GM23338 (cell line): Measurements from ENCODE around the gene SOD1. TPM values are rescaled to one million over a fixed set of nuclear protein-coding genes. Genes with fewer than 3 reads are reported as not detected.
"Not testable (repeated sequence)": the region's sequence is repeated elsewhere in the genome, so short reads cannot be mapped to it uniquely, and the experiment has no call there.

ENCODE experiments used
- ATAC-seq: fragments of 200-7000 bp; cut with Tn5 transposase; 3 replicates; pipeline ENCODE4 v1.9.1; 2020
- DNase-seq: peaks from one replicate; pipeline ENCODE4 v3.0.0-alpha.2; 2015; ENCODE audit warnings: low spot score
- H2AFZ ChIP-seq: fragments of 200-600 bp; sonication (generic); 2 replicates; pipeline ENCODE4 v1.8.0; 2016; ENCODE audit warnings: antibody characterized with exemption, mild to moderate bottlenecking, moderate library complexity
- H3F3A ChIP-seq: fragments of 200-600 bp; sonication (generic); replicated peaks from 2 replicates; pipeline ENCODE4 v1.8.0; 2017; ENCODE audit warnings: antibody characterized with exemption, mixed run types, low read depth
- H3K27ac ChIP-seq: fragments of 200-600 bp; sonication (generic); 2 replicates; pipeline ENCODE4 v1.6.1; 2016; ENCODE audit warnings: low read depth
- H3K27me3 ChIP-seq: fragments of 200-600 bp; sonication (generic); 2 replicates; pipeline ENCODE4 v1.8.0; 2016; ENCODE audit warnings: mild to moderate bottlenecking, mixed run types, moderate library complexity; ENCODE audit not compliant: insufficient read depth
- H3K36me3 ChIP-seq: fragments of 200-600 bp; sonication (generic); 2 replicates; pipeline ENCODE4 v1.8.0; 2016; ENCODE audit warnings: mild to moderate bottlenecking; ENCODE audit not compliant: insufficient read depth
- H3K4me1 ChIP-seq: fragments of 200-600 bp; sonication (generic); 2 replicates; pipeline ENCODE4 v1.8.0; 2016; ENCODE audit warnings: mild to moderate bottlenecking, moderate library complexity; ENCODE audit not compliant: insufficient read depth
- H3K4me2 ChIP-seq: fragments of 200-600 bp; sonication (generic); 2 replicates; pipeline ENCODE4 v1.7.1; 2017; ENCODE audit warnings: mixed run types
- H3K4me3 ChIP-seq: fragments of 200-600 bp; sonication (generic); 2 replicates; pipeline ENCODE4 v1.6.1; 2016; ENCODE audit warnings: mixed run types
- H3K79me2 ChIP-seq: fragments of 200-600 bp; sonication (generic); replicated peaks from 2 replicates; pipeline ENCODE4 v1.8.0; 2017; ENCODE audit warnings: mild to moderate bottlenecking; ENCODE audit not compliant: insufficient read depth
- H3K9me2 ChIP-seq: fragments of 200-600 bp; sonication (generic); 2 replicates; pipeline ENCODE4 v1.8.0; 2017; ENCODE audit not compliant: insufficient read depth
- H4K20me1 ChIP-seq: fragments of 200-600 bp; sonication (generic); replicated peaks from 2 replicates; pipeline ENCODE4 v1.8.0; 2017; ENCODE audit warnings: mild to moderate bottlenecking; ENCODE audit not compliant: insufficient read depth
- H3K27ac Mint-ChIP-seq: 2 replicates; pipeline ENCODE4 v1.8.0; 2020; ENCODE audit warnings: inconsistent platforms, mild to moderate bottlenecking, moderate library complexity, mixed read lengths
- H3K27me3 Mint-ChIP-seq: 3 replicates; pipeline ENCODE4 v1.8.0; 2022; ENCODE audit warnings: low read depth, mild to moderate bottlenecking, moderate library complexity, mixed read lengths, inconsistent platforms; ENCODE audit not compliant: insufficient read depth, poor library complexity
- H3K36me3 Mint-ChIP-seq: 3 replicates; pipeline ENCODE4 v1.8.0; 2021; ENCODE audit warnings: low read depth, mild to moderate bottlenecking, inconsistent platforms, moderate library complexity, mixed read lengths
- H3K4me1 Mint-ChIP-seq: 3 replicates; pipeline ENCODE4 v1.8.0; 2020; ENCODE audit warnings: mild to moderate bottlenecking, inconsistent platforms, mixed read lengths
- H3K4me3 Mint-ChIP-seq: 3 replicates; pipeline ENCODE4 v1.8.0; 2021; ENCODE audit warnings: moderate library complexity, mild to moderate bottlenecking, inconsistent platforms, mixed read lengths
- H3K9me3 Mint-ChIP-seq: 3 replicates; pipeline ENCODE4 v1.8.0; 2020; ENCODE audit warnings: moderate library complexity, mild to moderate bottlenecking, inconsistent platforms, mixed read lengths
- ETS1 ChIP-seq: IDR thresholded peaks from 2 replicates; pipeline ENCODE4 v1.6.1; 2016; ENCODE audit warnings: antibody characterized with exemption
- EZH2 ChIP-seq: fragments of 200-600 bp; sonication (generic); IDR thresholded peaks from one replicate; pipeline ENCODE4 v1.8.0; 2017; ENCODE audit warnings: antibody characterized with exemption, mild to moderate bottlenecking, low read depth; ENCODE audit not compliant: unreplicated experiment
- EZH2phosphoT487 ChIP-seq: fragments of 200-600 bp; sonication (generic); IDR thresholded peaks from one replicate; pipeline ENCODE4 v1.8.1; 2018; ENCODE audit warnings: antibody characterized with exemption; ENCODE audit not compliant: unreplicated experiment
- JUNB ChIP-seq: IDR thresholded peaks from one replicate; pipeline ENCODE4 v1.6.1; 2016; ENCODE audit warnings: antibody characterized with exemption; ENCODE audit not compliant: unreplicated experiment
- NANOG ChIP-seq: IDR thresholded peaks from 2 replicates; pipeline ENCODE4 v1.6.1; 2016; ENCODE audit warnings: antibody characterized with exemption, borderline replicate concordance
- POLR2AphosphoS5 ChIP-seq: IDR thresholded peaks from 2 replicates; pipeline ENCODE4 v1.6.1; 2016; ENCODE audit warnings: antibody characterized with exemption, low read depth
- STAT1 ChIP-seq: IDR thresholded peaks from one replicate; pipeline ENCODE4 v1.6.1; 2016; ENCODE audit warnings: antibody characterized with exemption; ENCODE audit not compliant: unreplicated experiment
- ZNF114 ChIP-seq: fragments of 250-450 bp; sonication (Bioruptor Pico); IDR thresholded peaks from 2 replicates; pipeline ENCODE4 v1.5.0; 2020; ENCODE audit warnings: mild to moderate bottlenecking, moderate library complexity
- ZNF331 ChIP-seq: fragments of 250-450 bp; sonication (Bioruptor Pico); IDR thresholded peaks from 2 replicates; pipeline ENCODE4 v1.5.0; 2020; ENCODE audit warnings: low read depth, mild to moderate bottlenecking, moderate library complexity
- polyA plus RNA-seq: library from polyadenylated mRNA; unstranded; fragments of >200 nt; fragmentation: Nextera tagmentation; extraction: Ambion mirVana; gene quantifications from 2 replicates; pipeline ENCODE4 v1.2.1, GENCODE V29; 2016
- total RNA-seq: library from RNA; depleted of rRNA; stranded (reverse); fragments of >200 nt; shearing (Covaris generic); gene quantifications from 2 replicates; pipeline ENCODE4 v1.2.3, GENCODE V29; 2014
- TF ChIP-seq, protein P1 (sequence below), 2 experiments: fragments of 200-600 bp in 1 of 2; sonication (generic) in 1 of 2; conservative IDR thresholded peaks; 2 replicates each; pipeline versions ENCODE4 v1.5.1 to v1.6.1; 2016 to 2017; ENCODE audit warnings: antibody characterized with exemption in 2 of 2, low read depth in 2 of 2, mild to moderate bottlenecking in 2 of 2, moderate library complexity in 1 of 2
- TF ChIP-seq, protein P2 (sequence below): IDR thresholded peaks from one replicate; pipeline ENCODE4 v1.6.1; 2018; ENCODE audit warnings: antibody characterized with exemption; ENCODE audit not compliant: unreplicated experiment

Gene SOD1
- total and polyA plus RNA-seq, 2 experiments from 2014 or later: 123 to 454 TPM

DNA sequence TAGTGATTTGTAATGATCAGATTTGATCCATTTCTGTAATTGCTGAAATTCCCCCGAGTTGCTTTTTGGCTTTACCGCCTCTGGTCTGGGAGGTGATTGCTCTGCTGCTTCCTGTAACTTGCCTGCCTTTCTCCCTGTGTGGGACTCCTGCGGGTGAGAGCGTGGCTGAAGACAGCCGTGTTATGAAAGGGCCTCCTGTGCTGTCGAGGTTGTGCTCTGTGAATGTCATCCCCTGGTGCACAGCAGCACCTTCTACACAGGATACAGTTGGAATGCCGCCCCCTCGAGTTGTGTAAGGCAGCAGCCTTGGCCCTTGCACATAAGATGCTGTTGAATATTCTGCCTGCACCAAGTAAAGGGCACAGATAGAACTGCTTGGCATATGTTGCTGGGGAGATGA, 5.9 kb downstream of the SOD1 start:
- peaks cover 60% of the 10 kb centered on the region for H3K4me1 Mint-ChIP-seq
- peaks cover 31% of the 10 kb centered on the region for H4K20me1 ChIP-seq
- H3K27me3 Mint-ChIP-seq: peaks cover 2% of the 10 kb centered on the region
- no peak overlapping the region for H2AFZ ChIP-seq
- no peaks in the 10 kb centered on the region for H3K9me3 Mint-ChIP-seq
- DNase-seq: no peak
- no peak overlapping the region for H3K4me3 Mint-ChIP-seq
- peak; percentile 39 for ATAC-seq
- no peak overlapping the region for H3K4me3 ChIP-seq
- TF ChIP-seq ETS1 (no peak), EZH2 (no peak), EZH2phosphoT487 (no peak), ZNF331 (CRISPR knock-in tag) (no peak)
- TF ChIP-seq, protein P1, sequence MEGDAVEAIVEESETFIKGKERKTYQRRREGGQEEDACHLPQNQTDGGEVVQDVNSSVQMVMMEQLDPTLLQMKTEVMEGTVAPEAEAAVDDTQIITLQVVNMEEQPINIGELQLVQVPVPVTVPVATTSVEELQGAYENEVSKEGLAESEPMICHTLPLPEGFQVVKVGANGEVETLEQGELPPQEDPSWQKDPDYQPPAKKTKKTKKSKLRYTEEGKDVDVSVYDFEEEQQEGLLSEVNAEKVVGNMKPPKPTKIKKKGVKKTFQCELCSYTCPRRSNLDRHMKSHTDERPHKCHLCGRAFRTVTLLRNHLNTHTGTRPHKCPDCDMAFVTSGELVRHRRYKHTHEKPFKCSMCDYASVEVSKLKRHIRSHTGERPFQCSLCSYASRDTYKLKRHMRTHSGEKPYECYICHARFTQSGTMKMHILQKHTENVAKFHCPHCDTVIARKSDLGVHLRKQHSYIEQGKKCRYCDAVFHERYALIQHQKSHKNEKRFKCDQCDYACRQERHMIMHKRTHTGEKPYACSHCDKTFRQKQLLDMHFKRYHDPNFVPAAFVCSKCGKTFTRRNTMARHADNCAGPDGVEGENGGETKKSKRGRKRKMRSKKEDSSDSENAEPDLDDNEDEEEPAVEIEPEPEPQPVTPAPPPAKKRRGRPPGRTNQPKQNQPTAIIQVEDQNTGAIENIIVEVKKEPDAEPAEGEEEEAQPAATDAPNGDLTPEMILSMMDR (conservative IDR thresholded peaks at IDR 0.05; ENCODE audit: low read depth in 2 of 2): peak in 1 of 2 experiments; percentile 28; a peak in 3 of 4 replicates
- H3K27me3 ChIP-seq: no peaks in the 10 kb centered on the region
- H3K36me3 Mint-ChIP-seq: peaks cover 77% of the 10 kb centered on the region
- no peak overlapping the region for H3K4me2 ChIP-seq
- no peaks in the 10 kb centered on the region for H3F3A ChIP-seq
- no peak overlapping the region for H3K27ac ChIP-seq
- H3K9me2 ChIP-seq: no peaks in the 10 kb centered on the region
- H3K36me3 ChIP-seq: peaks cover 20% of the 10 kb centered on the region; the same call in 1 of the 2 replicates
- peaks cover 29% of the 10 kb centered on the region for H3K4me1 ChIP-seq
- peaks cover 58% of the 10 kb centered on the region for H3K79me2 ChIP-seq
- no peak overlapping the region for H3K27ac Mint-ChIP-seq

DNA sequence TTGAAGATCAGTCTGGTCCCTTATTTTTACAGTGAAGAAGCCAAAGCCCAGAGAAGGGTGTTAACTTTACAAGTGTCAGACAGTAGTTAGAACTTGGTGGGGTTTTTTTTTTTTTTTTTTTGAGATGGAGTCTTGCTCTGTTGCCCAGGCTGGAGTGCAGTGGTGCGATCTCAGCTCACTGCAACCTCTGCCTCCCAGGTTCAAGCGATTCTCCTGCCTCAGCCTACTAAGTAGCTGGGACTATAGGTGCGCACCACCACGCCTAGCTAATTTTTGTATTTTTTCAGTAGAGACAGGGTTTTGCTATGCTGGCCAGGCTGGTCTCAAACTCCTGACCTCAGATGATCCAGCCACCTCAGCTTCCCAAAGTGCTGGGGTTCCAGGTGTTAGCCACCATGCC, 6.4 kb downstream of the SOD1 start:
- not testable (repeated sequence) for H3K4me3 Mint-ChIP-seq, ATAC-seq, H3K4me2 ChIP-seq, H3K4me3 ChIP-seq, H3K27me3 Mint-ChIP-seq, H3K27me3 ChIP-seq, DNase-seq, H2AFZ ChIP-seq, H3F3A ChIP-seq, H3K9me3 Mint-ChIP-seq, H3K27ac ChIP-seq, H3K9me2 ChIP-seq
- Histone ChIP-seq H3K36me3 (peaks cover 20% of the 10 kb centered on the region; the same call in 1 of the 2 replicates), H3K79me2 (peaks cover 53% of the 10 kb centered on the region), H4K20me1 (peaks cover 26% of the 10 kb centered on the region), H3K4me1 (peaks cover 29% of the 10 kb centered on the region)
- peak overlapping the region; percentile 77; the same call in 1 of the 2 replicates for H3K27ac Mint-ChIP-seq
- H3K36me3 Mint-ChIP-seq: peaks cover 75% of the 10 kb centered on the region
- peaks cover 60% of the 10 kb centered on the region for H3K4me1 Mint-ChIP-seq

- ATAC-seq (no peak), DNase-seq (no peak)
- Mint-ChIP-seq H3K4me3 (no peak overlapping the region), H3K27me3 (peaks cover 2% of the 10 kb centered on the region), H3K9me3 (no peaks in the 10 kb centered on the region), H3K4me1 (peaks cover 60% of the 10 kb centered on the region), H3K27ac (peak overlapping the region; percentile 77), H3K36me3 (peaks cover 71% of the 10 kb centered on the region)
- peak overlapping the region; percentile 13 for H3K27ac ChIP-seq
- H4K20me1 ChIP-seq: peaks cover 23% of the 10 kb centered on the region
- H3K4me2 ChIP-seq: no peak overlapping the region
- no peaks in the 10 kb centered on the region for H3K27me3 ChIP-seq
- no peaks in the 10 kb centered on the region for H3F3A ChIP-seq
- H3K4me1 ChIP-seq: peaks cover 27% of the 10 kb centered on the region
- no peaks in the 10 kb centered on the region for H3K9me2 ChIP-seq
- peaks cover 47% of the 10 kb centered on the region for H3K79me2 ChIP-seq
- no peak overlapping the region for H3K4me3 ChIP-seq
- H3K36me3 ChIP-seq: peaks cover 20% of the 10 kb centered on the region; the same call in 1 of the 2 replicates
- no peak overlapping the region for H2AFZ ChIP-seq
- TF ChIP-seq ETS1 (no peak), ZNF114 (CRISPR knock-in tag) (no peak), NANOG (no peak), ZNF331 (CRISPR knock-in tag) (no peak), STAT1 (no peak), POLR2AphosphoS5 (no peak), EZH2phosphoT487 (no peak), JUNB (no peak)
- TF ChIP-seq, protein P2, sequence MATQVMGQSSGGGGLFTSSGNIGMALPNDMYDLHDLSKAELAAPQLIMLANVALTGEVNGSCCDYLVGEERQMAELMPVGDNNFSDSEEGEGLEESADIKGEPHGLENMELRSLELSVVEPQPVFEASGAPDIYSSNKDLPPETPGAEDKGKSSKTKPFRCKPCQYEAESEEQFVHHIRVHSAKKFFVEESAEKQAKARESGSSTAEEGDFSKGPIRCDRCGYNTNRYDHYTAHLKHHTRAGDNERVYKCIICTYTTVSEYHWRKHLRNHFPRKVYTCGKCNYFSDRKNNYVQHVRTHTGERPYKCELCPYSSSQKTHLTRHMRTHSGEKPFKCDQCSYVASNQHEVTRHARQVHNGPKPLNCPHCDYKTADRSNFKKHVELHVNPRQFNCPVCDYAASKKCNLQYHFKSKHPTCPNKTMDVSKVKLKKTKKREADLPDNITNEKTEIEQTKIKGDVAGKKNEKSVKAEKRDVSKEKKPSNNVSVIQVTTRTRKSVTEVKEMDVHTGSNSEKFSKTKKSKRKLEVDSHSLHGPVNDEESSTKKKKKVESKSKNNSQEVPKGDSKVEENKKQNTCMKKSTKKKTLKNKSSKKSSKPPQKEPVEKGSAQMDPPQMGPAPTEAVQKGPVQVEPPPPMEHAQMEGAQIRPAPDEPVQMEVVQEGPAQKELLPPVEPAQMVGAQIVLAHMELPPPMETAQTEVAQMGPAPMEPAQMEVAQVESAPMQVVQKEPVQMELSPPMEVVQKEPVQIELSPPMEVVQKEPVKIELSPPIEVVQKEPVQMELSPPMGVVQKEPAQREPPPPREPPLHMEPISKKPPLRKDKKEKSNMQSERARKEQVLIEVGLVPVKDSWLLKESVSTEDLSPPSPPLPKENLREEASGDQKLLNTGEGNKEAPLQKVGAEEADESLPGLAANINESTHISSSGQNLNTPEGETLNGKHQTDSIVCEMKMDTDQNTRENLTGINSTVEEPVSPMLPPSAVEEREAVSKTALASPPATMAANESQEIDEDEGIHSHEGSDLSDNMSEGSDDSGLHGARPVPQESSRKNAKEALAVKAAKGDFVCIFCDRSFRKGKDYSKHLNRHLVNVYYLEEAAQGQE: no peak
These were observed 7.0 kb downstream of the SOD1 start for GRCh38 chr21:31666445-31667010.
